22Rv1 (cell line): Measurements from ENCODE around the gene KIF7.

ENCODE experiments used
- H3K27ac ChIP-seq: fragments of 450-650 bp; 2 replicates; pipeline ENCODE4 v1.5.1; 2017
- ZFX ChIP-seq: fragments of 450-650 bp; IDR thresholded peaks from 2 replicates; pipeline ENCODE4 v1.6.1; 2017; ENCODE audit warnings: antibody characterized with exemption, borderline replicate concordance
- TF ChIP-seq, protein P1 (sequence below): fragments of 450-650 bp; IDR thresholded peaks from 2 replicates; pipeline ENCODE4 v1.5.1; 2017; ENCODE audit warnings: mild to moderate bottlenecking

KIF7 gene

DNA sequence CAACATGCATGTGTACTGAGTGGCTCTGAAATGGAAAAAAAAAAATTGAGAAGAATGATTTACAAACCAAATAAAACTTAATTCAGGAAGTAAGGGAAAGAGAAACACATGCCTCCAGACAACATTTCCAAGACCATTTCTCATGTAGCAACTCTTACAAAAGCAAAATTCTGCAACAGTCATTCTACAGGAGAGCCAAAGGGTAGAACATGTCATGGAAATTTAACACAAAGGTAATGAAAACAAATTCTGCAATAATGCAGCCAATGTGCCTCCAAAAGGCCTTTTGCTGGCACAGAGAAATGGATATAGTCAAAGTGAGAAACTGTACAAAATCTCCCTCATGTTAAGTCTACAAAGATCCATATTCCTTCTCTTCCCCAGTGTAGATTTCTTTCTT lies 31.3 kb upstream of the KIF7 start:
- no peak overlapping the region for H3K27ac ChIP-seq
- TF ChIP-seq, protein P1, sequence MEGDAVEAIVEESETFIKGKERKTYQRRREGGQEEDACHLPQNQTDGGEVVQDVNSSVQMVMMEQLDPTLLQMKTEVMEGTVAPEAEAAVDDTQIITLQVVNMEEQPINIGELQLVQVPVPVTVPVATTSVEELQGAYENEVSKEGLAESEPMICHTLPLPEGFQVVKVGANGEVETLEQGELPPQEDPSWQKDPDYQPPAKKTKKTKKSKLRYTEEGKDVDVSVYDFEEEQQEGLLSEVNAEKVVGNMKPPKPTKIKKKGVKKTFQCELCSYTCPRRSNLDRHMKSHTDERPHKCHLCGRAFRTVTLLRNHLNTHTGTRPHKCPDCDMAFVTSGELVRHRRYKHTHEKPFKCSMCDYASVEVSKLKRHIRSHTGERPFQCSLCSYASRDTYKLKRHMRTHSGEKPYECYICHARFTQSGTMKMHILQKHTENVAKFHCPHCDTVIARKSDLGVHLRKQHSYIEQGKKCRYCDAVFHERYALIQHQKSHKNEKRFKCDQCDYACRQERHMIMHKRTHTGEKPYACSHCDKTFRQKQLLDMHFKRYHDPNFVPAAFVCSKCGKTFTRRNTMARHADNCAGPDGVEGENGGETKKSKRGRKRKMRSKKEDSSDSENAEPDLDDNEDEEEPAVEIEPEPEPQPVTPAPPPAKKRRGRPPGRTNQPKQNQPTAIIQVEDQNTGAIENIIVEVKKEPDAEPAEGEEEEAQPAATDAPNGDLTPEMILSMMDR, result no peak
- no peak for TF ChIP-seq ZFX

DNA sequence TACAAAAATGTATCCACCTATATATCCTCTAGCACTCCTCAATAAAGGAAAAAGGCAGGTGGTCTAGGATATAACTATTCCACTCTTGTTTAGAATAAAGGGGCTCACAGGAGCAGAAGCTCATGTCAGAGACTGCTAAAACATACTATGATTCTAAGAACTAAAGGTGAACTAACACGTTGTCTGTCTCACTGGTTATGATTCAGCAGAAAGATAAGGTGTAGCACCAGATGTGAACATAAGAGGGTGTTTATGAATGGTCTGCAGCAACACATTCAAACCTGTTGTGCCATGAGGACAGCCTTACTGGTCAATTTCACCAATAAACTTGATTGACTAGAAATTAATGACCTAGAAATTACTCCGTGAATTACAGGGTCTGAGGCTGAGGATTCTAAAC lies 30.7 kb upstream of the KIF7 start:
- H3K27ac ChIP-seq, result no peak overlapping the region
- TF ChIP-seq, protein P1, result no peak
- no peak for TF ChIP-seq ZFX

DNA sequence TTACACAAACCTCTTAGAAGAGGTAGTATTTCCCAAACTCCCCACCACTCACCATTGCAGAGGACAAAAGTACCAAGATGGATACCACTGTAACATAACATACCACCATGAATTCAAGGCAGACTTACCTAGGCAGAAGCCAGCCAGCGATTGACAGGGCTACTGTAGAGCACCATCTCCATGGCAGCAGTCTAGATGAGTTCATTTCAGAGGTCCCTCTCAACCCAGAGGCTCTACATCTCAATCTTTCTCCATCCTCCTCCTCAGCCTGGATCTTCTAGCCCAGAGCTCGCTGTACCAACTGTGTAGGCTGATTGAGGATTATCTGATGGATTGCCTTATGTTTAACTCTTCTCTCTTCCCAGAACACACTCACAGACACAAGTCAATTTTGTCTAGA lies 25.9 kb upstream of the KIF7 start:
- TF ChIP-seq, protein P1, result no peak
- no peak for TF ChIP-seq ZFX
- H3K27ac ChIP-seq, result peak overlapping the region; percentile 55; the same call in 1 of the 2 replicates

DNA sequence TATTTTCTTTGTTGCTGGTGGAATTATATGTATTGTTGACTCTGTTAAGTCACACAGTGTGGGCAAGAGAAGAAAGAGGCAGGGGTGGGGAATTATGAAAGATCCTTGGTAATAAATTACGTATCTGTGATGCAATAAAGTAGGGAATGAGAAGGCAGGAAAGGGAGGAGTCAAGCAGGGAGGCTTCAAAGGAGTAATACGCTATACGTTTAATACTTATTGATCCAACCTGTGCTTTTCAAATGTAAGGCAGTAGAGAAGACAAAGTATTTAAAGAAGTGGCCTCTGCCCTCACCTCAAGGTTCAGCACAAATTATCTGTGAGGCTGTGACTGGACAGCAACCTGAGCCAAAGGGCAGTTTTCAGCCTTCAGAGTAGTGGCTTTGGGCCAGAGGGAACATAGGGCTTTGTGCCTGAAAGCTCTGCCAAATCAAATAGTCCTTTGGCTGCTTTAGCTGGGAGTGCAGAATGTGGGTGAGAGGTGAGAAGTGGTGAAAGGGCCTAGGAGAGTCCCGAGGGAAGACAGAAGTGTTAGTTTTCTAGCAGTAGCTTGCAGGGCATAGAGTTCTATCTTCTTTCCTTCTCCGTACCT lies 25.1 kb upstream of the KIF7 start:
- no peak for TF ChIP-seq ZFX
- TF ChIP-seq, protein P1, result no peak
- peak overlapping the region; percentile 55 for H3K27ac ChIP-seq

DNA sequence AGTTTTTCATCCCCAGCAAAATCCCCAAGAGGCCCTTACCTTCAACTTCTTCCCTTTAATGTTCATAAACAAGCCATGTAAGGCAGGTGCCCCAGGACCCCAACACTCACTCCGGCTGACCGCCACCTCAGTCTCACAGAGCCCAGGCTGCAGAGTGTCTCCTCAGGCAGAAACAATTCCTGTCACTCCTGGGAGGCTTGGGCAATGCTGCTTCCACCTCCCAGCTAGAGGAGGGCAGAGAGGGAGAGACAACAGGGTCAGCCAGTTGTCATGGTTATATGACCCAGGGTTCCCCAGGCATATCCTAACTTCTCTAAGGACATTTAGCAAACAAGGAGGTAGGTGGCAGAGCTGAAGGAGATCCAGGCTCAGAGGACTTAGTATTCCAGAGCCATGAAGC lies 23.9 kb upstream of the KIF7 start, which contains the start of gene PLIN1:
Gene PLIN1 (minus strand): TSS at position 156 of the 400 bp plus-strand sequence. CDS start 1,878 bp downstream, outside the sequence.
- TF ChIP-seq, protein P1, result no peak
- peak within 1 kb of the TSS; percentile 55 for H3K27ac ChIP-seq

DNA sequence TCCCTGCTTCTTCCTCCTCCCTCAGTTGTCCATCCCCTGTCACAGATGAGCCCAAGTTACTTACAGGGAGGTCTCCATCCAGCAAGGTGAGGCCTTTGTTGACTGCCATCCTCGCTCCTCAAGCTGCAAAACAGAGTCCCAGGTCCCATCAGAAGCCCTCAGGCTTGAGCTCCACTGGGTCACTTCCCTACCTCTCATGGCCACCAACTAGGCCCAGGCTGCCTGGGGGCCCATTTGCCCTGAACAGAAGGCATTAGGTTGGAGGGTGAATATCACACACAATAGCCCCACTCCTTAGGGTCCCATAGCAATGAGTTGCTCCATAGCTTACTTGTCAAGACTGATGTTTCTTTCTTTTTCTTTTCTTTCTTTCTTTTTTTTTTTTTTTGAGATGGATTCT lies 22.1 kb upstream of the KIF7 start:
- H3K27ac ChIP-seq, result no peak overlapping the region
- TF ChIP-seq, protein P1, result no peak
- no peak for TF ChIP-seq ZFX

DNA sequence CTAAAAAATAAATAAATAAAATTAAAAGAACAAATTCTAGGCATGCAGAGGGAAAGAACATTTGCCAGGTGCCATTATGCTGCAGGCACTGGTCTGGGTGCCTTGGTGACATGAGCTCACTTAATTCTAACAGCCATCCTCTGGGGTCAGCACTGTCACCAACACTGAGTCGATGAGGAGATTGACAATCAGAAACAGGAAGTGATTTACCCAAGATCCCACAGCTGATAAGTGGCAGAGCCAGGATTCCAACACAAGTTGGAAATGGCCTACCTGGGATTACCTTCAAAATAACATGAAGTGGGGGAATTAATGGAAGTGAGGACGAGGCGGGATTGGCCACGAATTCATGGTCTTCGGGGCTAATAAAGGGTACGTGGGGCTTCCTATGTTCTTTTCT lies 20.3 kb upstream of the KIF7 start:
- H3K27ac ChIP-seq, result no peak overlapping the region
- TF ChIP-seq, protein P1, result no peak
- TF ChIP-seq ZFX, result no peak
